CD4-positive, alpha-beta memory T cell (primary cell): ENCODE results near the gene PNO1. TPM values are rescaled to one million over a fixed set of nuclear protein-coding genes. Genes with fewer than 3 reads are reported as not detected.
A peak's percentile ranks its signal among the peaks of the same experiment; 100 is the strongest.

Experiments
- CTCF ChIA-PET: fragments of 350-600 bp; sonication (Branson Sonifier 250); formaldehyde crosslinking; loops from one replicate; lab custom pipeline; 2021; ENCODE audit warnings: inconsistent platforms; ENCODE audit not compliant: partially characterized antibody; lab: Charles Lee
- POLR2A ChIA-PET: fragments of 350-600 bp; sonication (Branson Sonifier 250); formaldehyde crosslinking; loops from one replicate; lab custom pipeline; 2021; ENCODE audit not compliant: partially characterized antibody; lab: Charles Lee
- DNase-seq, 5 donors: peaks; one replicate each; pipeline versions ENCODE4 v3.0.0 to v3.0.0-alpha.2; 2020 to 2022; ENCODE audit warnings: mixed read lengths in 1 of 5
- H3K27ac ChIP-seq: one replicate; pipeline ENCODE4 v1.7.0; 2013; ENCODE audit warnings: low read depth, low read length
- H3K27me3 ChIP-seq: 2 replicates; pipeline ENCODE4 v1.7.0; 2013; ENCODE audit warnings: mild to moderate bottlenecking, low read length, moderate library complexity; ENCODE audit not compliant: insufficient read depth
- H3K36me3 ChIP-seq: 2 replicates; pipeline ENCODE4 v1.7.0; 2013; ENCODE audit warnings: mild to moderate bottlenecking, low read length, moderate library complexity; ENCODE audit not compliant: insufficient read depth
- H3K4me1 ChIP-seq: 2 replicates; pipeline ENCODE4 v1.7.0; 2013; ENCODE audit warnings: mild to moderate bottlenecking, low read length, moderate library complexity; ENCODE audit not compliant: insufficient read depth
- H3K4me3 ChIP-seq, 2 donors: one replicate each; pipeline ENCODE4 v1.7.0; 2013; ENCODE audit warnings: low read length in 2 of 2, mild to moderate bottlenecking in 1 of 2
- H3K9me3 ChIP-seq, 2 donors: one replicate each; pipeline ENCODE4 v1.7.0; 2013; ENCODE audit warnings: low read length in 2 of 2, control low read depth in 1 of 2; ENCODE audit not compliant: control insufficient read depth in 1 of 2
- H3K27ac Mint-ChIP-seq, 7 donors: one replicate each; pipeline ENCODE4 v1.8.0; 2020 to 2021; ENCODE audit warnings: mixed read lengths in 7 of 7, mild to moderate bottlenecking in 6 of 7, inconsistent platforms in 3 of 7, moderate library complexity in 3 of 7
- H3K27me3 Mint-ChIP-seq, 2 donors: one replicate each; pipeline ENCODE4 v1.8.0; 2020 to 2021; ENCODE audit warnings: mixed read lengths in 2 of 2
- H3K36me3 Mint-ChIP-seq, 2 donors: one replicate each; pipeline ENCODE4 v1.8.0; 2020 to 2021; ENCODE audit warnings: mixed read lengths in 2 of 2, inconsistent platforms in 1 of 2, mild to moderate bottlenecking in 1 of 2
- H3K4me1 Mint-ChIP-seq, 4 donors: one replicate each; pipeline ENCODE4 v1.8.0; 2020 to 2021; ENCODE audit warnings: mixed read lengths in 4 of 4, mild to moderate bottlenecking in 1 of 4
- H3K4me3 Mint-ChIP-seq, 8 donors: one replicate each; pipeline ENCODE4 v1.8.0; 2020 to 2021; ENCODE audit warnings: mixed read lengths in 8 of 8, mild to moderate bottlenecking in 7 of 8, moderate library complexity in 6 of 8, inconsistent platforms in 3 of 8
- H3K9me3 Mint-ChIP-seq, 8 donors: one replicate each; pipeline ENCODE4 v1.8.0; 2020 to 2021; ENCODE audit warnings: mixed read lengths in 8 of 8, mild to moderate bottlenecking in 5 of 8, inconsistent platforms in 3 of 8, moderate library complexity in 1 of 8
- intact Hi-C: fragments of 100-400 bp; cut with micrococcal nuclease; formaldehyde crosslinking; loops from one replicate; pipeline ENCODE4 v1.15.1; 2023
- polyA plus RNA-seq, 2 donors: library from polyadenylated mRNA; unstranded; fragments of 300-500 nt; fragmentation: Illumina TruSeq; gene quantifications; one replicate each; pipeline ENCODE4 v1.2.3, GENCODE V29; 2021
- total RNA-seq, 2 experiments: library from RNA; stranded (reverse); gene quantifications; one replicate each; pipeline ENCODE4 v1.2.3, GENCODE V29; 2021

Gene PNO1
- total and polyA plus RNA-seq, 4 experiments from 2014 or later = 8.7 to 26.1 (median 15.1) TPM

- Histone ChIP-seq H3K36me3 (no peaks in the 10 kb centered on the region), H3K4me1 (peaks cover 5% of the 10 kb centered on the region), H3K27me3 (no peaks in the 10 kb centered on the region), H3K9me3 (no peaks in the 10 kb centered on the region), H3K4me3 (no peak overlapping the region), H3K27ac (no peak overlapping the region)
- Mint-ChIP-seq H3K27me3 (peaks cover 0 to 1% of the 10 kb centered on the region in 2 donors), H3K4me1 (peaks cover 1 to 5% (median 5%) of the 10 kb centered on the region in 4 donors), H3K4me3 (peak overlapping the region in 2 of 8 donors; percentile 56 to 63), H3K36me3 (no peaks in the 10 kb centered on the region), H3K9me3 (no peaks in the 10 kb centered on the region), H3K27ac (no peak overlapping the region)
- ChIA-PET CTCF (interaction anchor here (0.7 to 6.8 kb wide), 25 partner anchors 9 to 319 kb away, joined by 3 to 155 read pairs (median 7); no protein-coding TSS in a partner anchor), POLR2A (interaction anchor here (0.8 kb wide), 1 partner anchor 320 kb away, joined by 3 read pairs; no protein-coding TSS in a partner anchor)
- peak; percentile 54 to 70 (median 60) for DNase-seq
- intact Hi-C loops = loop anchor here (1.0 kb wide), 6 partner anchors 63 to 319 kb away; no protein-coding TSS in a partner anchor
Observed at GRCh38 chr2:68121873-68122679, 35.6 kb upstream of the PNO1 start.

- DNase-seq = no peak
- intact Hi-C loops = loop anchor here (1.0 kb wide), 6 partner anchors 63 to 319 kb away; no protein-coding TSS in a partner anchor
- Mint-ChIP-seq H3K27me3 (peaks cover 0 to 1% of the 10 kb centered on the region in 2 donors), H3K27ac (no peak overlapping the region), H3K4me1 (peaks cover 1 to 5% (median 5%) of the 10 kb centered on the region in 4 donors), H3K9me3 (no peaks in the 10 kb centered on the region), H3K4me3 (peak overlapping the region in 2 of 8 donors; percentile 56 to 63), H3K36me3 (no peaks in the 10 kb centered on the region)
- Histone ChIP-seq H3K36me3 (no peaks in the 10 kb centered on the region), H3K27ac (no peak overlapping the region), H3K4me1 (peaks cover 5% of the 10 kb centered on the region), H3K4me3 (no peak overlapping the region), H3K9me3 (no peaks in the 10 kb centered on the region), H3K27me3 (no peaks in the 10 kb centered on the region)
- ChIA-PET POLR2A (no interaction called here), CTCF (interaction anchor here (0.7 to 6.8 kb wide), 22 partner anchors 10 to 319 kb away, joined by 3 to 155 read pairs (median 8); no protein-coding TSS in a partner anchor)
Observed at GRCh38 chr2:68122680-68122964, 35.1 kb upstream of the PNO1 start.

GRCh38 chr2:68124321-68124720 lies 33.4 kb upstream of the PNO1 start:
- Mint-ChIP-seq H3K27me3 (peaks cover 0 to 1% of the 10 kb centered on the region in 2 donors), H3K4me3 (no peak overlapping the region), H3K4me1 (peaks cover 1 to 5% (median 5%) of the 10 kb centered on the region in 4 donors), H3K36me3 (peaks cover 0 to 4% of the 10 kb centered on the region in 2 donors), H3K27ac (no peak overlapping the region), H3K9me3 (no peaks in the 10 kb centered on the region)
- intact Hi-C loops = no loop called here
- Histone ChIP-seq H3K9me3 (no peaks in the 10 kb centered on the region), H3K36me3 (no peaks in the 10 kb centered on the region), H3K27me3 (no peaks in the 10 kb centered on the region), H3K4me3 (no peak overlapping the region), H3K4me1 (peaks cover 5% of the 10 kb centered on the region), H3K27ac (no peak overlapping the region)
- DNase-seq = no peak
- ChIA-PET CTCF (interaction anchor here (1.0 to 6.8 kb wide), 7 partner anchors 29 to 167 kb away, joined by 3 to 155 read pairs (median 8); no protein-coding TSS in a partner anchor), POLR2A (no interaction called here)

GRCh38 chr2:68125821-68126220 lies 31.9 kb upstream of the PNO1 start:
- H3K4me1 ChIP-seq = peaks cover 5% of the 10 kb centered on the region
- no peaks in the 10 kb centered on the region for H3K9me3 Mint-ChIP-seq
- peaks cover 6 to 7% of the 10 kb centered on the region in 2 donors for H3K36me3 Mint-ChIP-seq
- intact Hi-C loops = no loop called here
- no peak overlapping the region for H3K4me3 ChIP-seq
- no peak overlapping the region for H3K4me3 Mint-ChIP-seq
- H3K4me1 Mint-ChIP-seq = peaks cover 1 to 5% (median 5%) of the 10 kb centered on the region in 4 donors
- ChIA-PET POLR2A (no interaction called here), CTCF (interaction anchor here (0.8 to 6.8 kb wide), 2 partner anchors 157 to 311 kb away, joined by 3 to 155 read pairs; no protein-coding TSS in a partner anchor)
- H3K27ac Mint-ChIP-seq = no peak overlapping the region
- no peak for DNase-seq
- no peaks in the 10 kb centered on the region for H3K27me3 ChIP-seq
- peaks cover 0 to 1% of the 10 kb centered on the region in 2 donors for H3K27me3 Mint-ChIP-seq
- no peaks in the 10 kb centered on the region for H3K9me3 ChIP-seq
- H3K27ac ChIP-seq = no peak overlapping the region
- H3K36me3 ChIP-seq = no peaks in the 10 kb centered on the region

DNA sequence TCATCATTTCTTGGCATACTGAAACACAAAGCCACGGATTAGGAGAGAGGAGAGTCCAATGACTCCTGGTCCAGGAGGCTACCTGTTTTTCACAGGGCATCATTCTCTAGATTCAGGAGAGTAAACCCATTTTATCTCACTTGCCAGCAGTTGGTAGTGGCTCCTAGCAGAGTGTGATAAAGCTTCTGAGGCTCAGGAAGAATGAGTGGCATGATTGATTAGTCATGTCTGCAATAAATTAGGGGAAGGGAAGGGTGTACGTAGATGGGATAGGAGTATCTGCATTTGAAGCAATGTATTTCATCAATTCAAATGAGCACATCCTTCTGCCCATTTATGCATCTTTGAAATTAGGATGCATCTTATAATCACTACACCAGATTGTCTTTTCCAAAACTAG lies 31.1 kb upstream of the PNO1 start:
- ChIA-PET POLR2A (no interaction called here), CTCF (interaction anchor here (1.3 kb wide), 1 partner anchor 155 kb away, joined by 3 read pairs; no protein-coding TSS in a partner anchor)
- peaks cover 5% of the 10 kb centered on the region for H3K4me1 ChIP-seq
- no peak overlapping the region for H3K4me3 Mint-ChIP-seq
- no peaks in the 10 kb centered on the region for H3K36me3 ChIP-seq
- H3K27me3 Mint-ChIP-seq = peaks cover 0 to 1% of the 10 kb centered on the region in 2 donors
- H3K27ac ChIP-seq = no peak overlapping the region
- intact Hi-C loops = no loop called here
- H3K27me3 ChIP-seq = no peaks in the 10 kb centered on the region
- DNase-seq = no peak
- peaks cover 7 to 9% of the 10 kb centered on the region in 2 donors for H3K36me3 Mint-ChIP-seq
- H3K9me3 ChIP-seq = no peaks in the 10 kb centered on the region
- no peak overlapping the region for H3K4me3 ChIP-seq
- H3K9me3 Mint-ChIP-seq = no peaks in the 10 kb centered on the region
- H3K4me1 Mint-ChIP-seq = peaks cover 1 to 5% (median 5%) of the 10 kb centered on the region in 4 donors
- no peak overlapping the region for H3K27ac Mint-ChIP-seq

GRCh38 chr2:68127358-68128242 lies 30.1 kb upstream of the PNO1 start:
- Histone ChIP-seq H3K36me3 (no peaks in the 10 kb centered on the region), H3K27me3 (no peaks in the 10 kb centered on the region), H3K4me3 (no peak overlapping the region), H3K4me1 (peaks cover under 1% of the 10 kb centered on the region), H3K9me3 (no peaks in the 10 kb centered on the region), H3K27ac (no peak overlapping the region)
- CTCF ChIA-PET = interaction anchor here (1.1 to 1.3 kb wide), 2 partner anchors 9 to 154 kb away, joined by 3 to 4 read pairs; no protein-coding TSS in a partner anchor
- peak overlapping the region in 1 of 7 donors; percentile 46 for H3K27ac Mint-ChIP-seq
- peaks cover 13% of the 10 kb centered on the region in 2 donors for H3K36me3 Mint-ChIP-seq
- H3K27me3 Mint-ChIP-seq = no peaks in the 10 kb centered on the region
- intact Hi-C loops = no loop called here
- no peak overlapping the region for H3K4me3 Mint-ChIP-seq
- peaks cover 0 to under 1% (median under 1%) of the 10 kb centered on the region in 4 donors for H3K4me1 Mint-ChIP-seq
- POLR2A ChIA-PET = no interaction called here
- H3K9me3 Mint-ChIP-seq = no peaks in the 10 kb centered on the region
- no peak for DNase-seq
